K562 (cell line): ENCODE data around the gene ACBD5. TPM values are rescaled to one million over a fixed set of nuclear protein-coding genes. Genes with fewer than 3 reads are reported as not detected.

Source experiments
- ATAC-seq: fragments of 200-7000 bp; cut with Tn5 transposase; 3 replicates; pipeline ENCODE4 v1.9.1; 2020; ENCODE audit warnings: moderate library complexity
- BruUV-seq: library from RNA; stranded (reverse); fragments of 400-500 nt; replicated peaks from 2 replicates; lab custom pipeline; 2021; lab: Mats Ljungman, UMichigan
- CTCF ChIA-PET: fragments of 300-600 bp; formaldehyde crosslinking; extraction: SDS; loops from one replicate; lab custom pipeline; 2021; ENCODE audit warnings: low intra/inter-chr PET ratio; lab: Yijun Ruan, JAX
- POLR2A ChIA-PET: fragments of 300-600, 350-650 bp; sonication (Branson Sonifier 250); formaldehyde crosslinking; extraction: SDS; loops from one replicate; lab custom pipeline; 2021; ENCODE audit warnings: antibody characterized with exemption, inconsistent platforms; lab: Yijun Ruan, JAX
- DNase-seq, 4 experiments: peaks; one replicate each; pipeline versions ENCODE4 v3.0.0 to v3.0.0-alpha.2; 2011 to 2018; ENCODE audit warnings: low spot score in 3 of 4, mixed read lengths in 3 of 4; ENCODE audit errors: extremely low read depth in 1 of 4
- FAIRE-seq: peaks from 2 replicates; lab custom pipeline; 2011; peaks lifted over from hg19 to GRCh38; lab: Jason Lieb, UNC
- H2AFZ ChIP-seq: 2 replicates; pipeline ENCODE4 v1.6.0; 2011; ENCODE audit warnings: low read depth, low read length, control low read depth, inconsistent platforms
- H3K27ac ChIP-seq: fragments of 200-600 bp; 3 replicates; pipeline ENCODE4 v1.8.0; 2011; ENCODE audit warnings: low read depth, mild to moderate bottlenecking, control low read depth, inconsistent platforms, low read length, moderate library complexity, mixed read lengths; ENCODE audit errors: extremely low read depth
- H3K27me3 ChIP-seq, 2 experiments: fragments of 300-600 bp in 1 of 2; 2 replicates in 1 of 2; 3 replicates in 1 of 2; pipeline versions ENCODE4 v1.6.0 to v1.8.0; 2011; ENCODE audit warnings: inconsistent platforms in 2 of 2, low read length in 2 of 2, mild to moderate bottlenecking in 1 of 2, mixed read lengths in 1 of 2, moderate library complexity in 1 of 2; ENCODE audit not compliant: control insufficient read depth in 2 of 2, insufficient read depth in 2 of 2
- H3K36me3 ChIP-seq: fragments of 300-600 bp; 3 replicates; pipeline ENCODE4 v1.8.0; 2011; ENCODE audit warnings: mild to moderate bottlenecking, low read length, inconsistent platforms; ENCODE audit not compliant: control insufficient read depth, insufficient read depth
- H3K4me1 ChIP-seq, 2 experiments: fragments of 200-600 bp in 1 of 2; replicated peaks in 1 of 2; 2 replicates in 1 of 2; 3 replicates in 1 of 2; pipeline versions ENCODE4 v1.5.1 to v1.8.0; 2011; ENCODE audit warnings: inconsistent platforms in 2 of 2, low read length in 2 of 2, mild to moderate bottlenecking in 1 of 2, mixed read lengths in 1 of 2, moderate library complexity in 1 of 2; ENCODE audit not compliant: control insufficient read depth in 2 of 2, insufficient read depth in 2 of 2
- H3K4me2 ChIP-seq: 2 replicates; pipeline ENCODE4 v1.6.1; 2011; ENCODE audit warnings: low read length, control low read depth, inconsistent platforms, mixed read lengths; ENCODE audit not compliant: insufficient read depth
- H3K4me3 ChIP-seq: fragments of 200-600 bp; sonication (generic), shearing (Covaris generic); 2 replicates; pipeline ENCODE4 v1.5.1; 2016; ENCODE audit warnings: control low read depth, inconsistent platforms
- H3K79me2 ChIP-seq: fragments of 200-600 bp; 3 replicates; pipeline ENCODE4 v1.8.0; 2011; ENCODE audit warnings: low read length, inconsistent platforms; ENCODE audit not compliant: control insufficient read depth, insufficient read depth
- H3K9ac ChIP-seq, 2 experiments: 2 replicates each; pipeline versions ENCODE4 v1.6.0 to v1.6.1; 2011; ENCODE audit warnings: low read depth in 2 of 2, low read length in 2 of 2, control low read depth in 1 of 2, inconsistent platforms in 1 of 2, mild to moderate bottlenecking in 1 of 2, mixed read lengths in 1 of 2; ENCODE audit not compliant: insufficient read depth in 1 of 2
- H3K9me1 ChIP-seq: one replicate; pipeline ENCODE4 v1.6.0; 2011; ENCODE audit warnings: inconsistent platforms, mild to moderate bottlenecking, low read length, moderate library complexity; ENCODE audit not compliant: control insufficient read depth, insufficient read depth
- H3K9me3 ChIP-seq: replicated peaks from 2 replicates; pipeline ENCODE4 v1.5.1; 2011; ENCODE audit warnings: low read depth, low read length, inconsistent platforms; ENCODE audit not compliant: control insufficient read depth, insufficient read depth
- H4K20me1 ChIP-seq: replicated peaks from 2 replicates; pipeline ENCODE4 v1.6.1; 2011; ENCODE audit warnings: low read length, inconsistent platforms, mixed read lengths; ENCODE audit not compliant: control insufficient read depth, insufficient read depth
- AFF1 ChIP-seq, 2 experiments: fragments of 450-650 bp; IDR thresholded peaks; 2 replicates each; pipeline ENCODE4 v1.6.1; 2018; ENCODE audit warnings: mild to moderate bottlenecking in 2 of 2, low read depth in 1 of 2; ENCODE audit not compliant: partially characterized antibody in 2 of 2
- GTF3C2 ChIP-seq: IDR thresholded peaks from 3 replicates; pipeline ENCODE4 v1.6.1; 2011; ENCODE audit warnings: borderline replicate concordance, mild to moderate bottlenecking, moderate library complexity; ENCODE audit not compliant: insufficient read length; ENCODE audit errors: extremely low read depth
- RAD51 ChIP-seq: fragments of 450-650 bp; IDR thresholded peaks from 2 replicates; pipeline ENCODE4 v1.7.1; 2016; ENCODE audit warnings: low read depth, mild to moderate bottlenecking, borderline replicate concordance
- SOX6 ChIP-seq: fragments of 450-650 bp; IDR thresholded peaks from 2 replicates; pipeline ENCODE4 v1.6.1; 2014; ENCODE audit warnings: mild to moderate bottlenecking
- TCF3 ChIP-seq: sonication (generic); formaldehyde crosslinking; IDR thresholded peaks from 2 replicates; pipeline ENCODE4 v1.4.0; 2020; ENCODE audit warnings: mild to moderate bottlenecking, missing genetic modification reagents
- ZNF280B ChIP-seq: fragments of 250-450 bp; sonication (Bioruptor Pico); IDR thresholded peaks from 2 replicates; pipeline ENCODE4 v1.5.1; 2021; ENCODE audit warnings: mild to moderate bottlenecking
- ZNF766 ChIP-seq: fragments of 200-800 bp; sonication (Bioruptor generic); conservative IDR thresholded peaks from 2 replicates; pipeline ENCODE4 v1.6.1; 2016; ENCODE audit warnings: missing genetic modification characterization, missing compliant biosample characterization
- WGBS: fragments of 100-300 bp; shearing (Covaris generic); methylation state at CpG from one replicate; pipeline ENCODE4 v1.1.6; 2016; ENCODE audit warnings: low coverage, mixed read lengths; ENCODE audit not compliant: insufficient coverage; ENCODE audit errors: missing lambda C conversion rate; 5-methylcytosine and 5-hydroxymethylcytosine counted together
- in situ Hi-C: fragments of 300-500 bp; cut with MboI; formaldehyde crosslinking; loops from 4 replicates; pipeline ENCODE4 v1.15.0; 2018; ENCODE audit warnings: inconsistent platforms, mixed read lengths
- intact Hi-C: fragments of 100-400 bp; cut with micrococcal nuclease; formaldehyde crosslinking; loops from 2 replicates; pipeline ENCODE4 v1.14.2; 2022
- polyA plus RNA-seq, 8 experiments: library from polyadenylated mRNA; depleted of rRNA in 4 of 8; stranded (reverse) in 5 of 8; unstranded in 3 of 8; fragments of >200 nt; fragmentation: Nextera tagmentation in 2 of 8; fragmentation: Illumina TruSeq in 1 of 8; extraction: Ambion mirVana in 2 of 8; extraction: Trizol in 1 of 8; gene quantifications; 2 replicates each; pipeline versions ENCODE4 v1.2.1 to v1.2.3, GENCODE V29; 2011 to 2014; ENCODE audit warnings: inconsistent platforms in 1 of 8, missing spikeins in 1 of 8
- total RNA-seq, 7 experiments: library from RNA; depleted of rRNA in 6 of 7; stranded (reverse); fragments of >200 nt in 6 of 7; fragmentation: Illumina TruSeq in 2 of 7; extraction: Trizol in 2 of 7; gene quantifications; 2 replicates each; pipeline versions ENCODE4 v1.2.1 to v1.2.3, GENCODE V29; 2011 to 2021; ENCODE audit warnings: low replicate concordance in 1 of 7

The ACBD5 gene
- total and polyA plus RNA-seq, 9 of the 15 experiments (the other 6 are each of a cell fraction or from before 2014, with no cell fraction given): 1.5 to 10.3 (median 7.8) TPM

GRCh38 chr10:27188897-27189296 lies 51.7 kb downstream of the ACBD5 start:
- H3K4me1 ChIP-seq: no peaks in the 10 kb centered on the region
- H3K4me3 ChIP-seq: no peak overlapping the region
- H3K4me2 ChIP-seq: no peak overlapping the region
- 74% methylated on average over 4 of the region's 4 CpGs for WGBS
- no peaks in the 10 kb centered on the region for H3K79me2 ChIP-seq
- in situ Hi-C loops: no loop called here
- H3K27ac ChIP-seq: no peak overlapping the region
- intact Hi-C loops: no loop called here
- ChIA-PET POLR2A (interaction anchor here (1.5 to 3.5 kb wide), 4 partner anchors 11 to 46 kb away, joined by 4 to 14 read pairs (median 4); no protein-coding TSS in a partner anchor), CTCF (no interaction called here)
- no peak overlapping the region for H3K9ac ChIP-seq
- H4K20me1 ChIP-seq: no peaks in the 10 kb centered on the region
- H3K36me3 ChIP-seq: peaks cover 28% of the 10 kb centered on the region
- no peaks in the 10 kb centered on the region for H3K27me3 ChIP-seq
- peak; percentile 52; the same call in 1 of the 3 replicates for ATAC-seq
- H3K9me1 ChIP-seq: no peaks in the 10 kb centered on the region
- FAIRE-seq: no peak
- H2AFZ ChIP-seq: no peak overlapping the region
- peak in 2 of 4 experiments; percentile 8 to 13 for DNase-seq
- no peaks in the 10 kb centered on the region for H3K9me3 ChIP-seq
- no TSS peak for BruUV-seq
- TF ChIP-seq TCF3 (CRISPR knock-in tag) (peak; percentile 22; the same call in 1 of the 2 replicates), ZNF280B (CRISPR knock-in tag) (no peak), GTF3C2 (no peak), SOX6 (0 out of 2 replicates have a peak, but pooled peaks have one; percentile 21), ZNF766 (peak; percentile 85), RAD51 (no peak), AFF1 (IDR thresholded peaks at IDR 0.05; ENCODE audit: low read depth in 1 of 2, partially characterized antibody in 2 of 2) (no peak)
